HG03280 (cell line): Measurements from ENCODE around the gene EGFLAM.

Source experiments
- ATAC-seq: cut with Tn5 transposase; IDR thresholded peaks from one replicate; pipeline ENCODE4 v1.9.1; 2021; ENCODE audit warnings: mild to moderate bottlenecking, moderate library complexity; ENCODE audit not compliant: unreplicated experiment

EGFLAM gene

DNA sequence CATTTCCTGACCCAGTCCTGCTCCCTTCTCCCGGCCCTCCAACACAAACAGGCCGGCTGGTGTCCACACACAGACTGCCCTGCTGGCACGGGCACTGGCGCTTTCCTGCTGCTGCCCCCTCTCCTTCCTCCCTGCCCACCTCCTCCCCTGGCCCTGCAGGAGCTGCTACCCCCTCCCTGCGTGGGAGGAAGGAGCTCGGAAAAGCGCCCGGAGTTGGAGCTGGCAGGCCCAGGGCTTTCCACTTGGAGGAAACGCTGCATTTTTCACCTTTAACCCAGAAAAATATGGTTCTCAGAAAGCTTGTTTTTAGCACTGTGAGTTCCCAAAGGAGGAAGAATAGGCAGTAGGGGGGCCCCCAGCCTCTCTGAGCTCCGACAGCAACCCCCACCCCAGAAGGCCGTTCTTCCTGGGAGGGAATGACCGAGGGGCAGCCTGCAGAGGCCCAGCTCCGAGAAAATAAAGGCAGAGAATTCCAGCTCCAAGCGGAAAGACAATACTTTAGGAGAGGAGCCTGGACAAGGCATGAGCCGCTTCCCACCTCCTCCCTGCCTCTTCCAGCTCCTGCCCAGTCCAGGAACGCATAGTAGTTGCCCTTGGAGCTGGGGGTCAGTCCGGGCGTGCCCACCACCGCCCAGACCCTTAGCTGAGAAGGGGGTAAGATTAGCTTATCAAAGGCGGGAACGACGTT lies 209.1 kb downstream of the EGFLAM start:
- ATAC-seq, result no peak

DNA sequence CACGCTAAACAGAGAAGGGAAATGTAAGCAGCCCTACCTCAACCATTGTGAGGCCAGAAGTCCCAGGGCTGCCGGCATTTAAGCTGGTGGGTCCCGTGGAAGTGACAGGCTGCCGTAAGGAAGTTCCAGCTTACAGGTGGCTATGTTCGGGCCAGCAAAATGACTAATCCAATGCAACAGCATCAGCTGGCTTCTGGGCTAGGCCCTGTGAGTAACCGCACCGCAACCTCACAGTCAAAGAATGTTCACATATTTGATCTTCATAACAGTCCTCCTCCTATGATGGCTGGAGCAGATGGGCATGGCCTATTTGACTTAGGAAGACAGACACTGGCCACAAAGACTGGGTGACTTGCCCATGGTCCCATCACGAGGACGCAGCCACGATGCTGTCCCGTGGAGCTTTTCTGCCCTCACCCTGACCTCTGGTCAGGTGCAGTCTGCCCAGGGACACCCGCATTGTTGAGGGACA lies 209.9 kb downstream of the EGFLAM start:
- no peak for ATAC-seq

DNA sequence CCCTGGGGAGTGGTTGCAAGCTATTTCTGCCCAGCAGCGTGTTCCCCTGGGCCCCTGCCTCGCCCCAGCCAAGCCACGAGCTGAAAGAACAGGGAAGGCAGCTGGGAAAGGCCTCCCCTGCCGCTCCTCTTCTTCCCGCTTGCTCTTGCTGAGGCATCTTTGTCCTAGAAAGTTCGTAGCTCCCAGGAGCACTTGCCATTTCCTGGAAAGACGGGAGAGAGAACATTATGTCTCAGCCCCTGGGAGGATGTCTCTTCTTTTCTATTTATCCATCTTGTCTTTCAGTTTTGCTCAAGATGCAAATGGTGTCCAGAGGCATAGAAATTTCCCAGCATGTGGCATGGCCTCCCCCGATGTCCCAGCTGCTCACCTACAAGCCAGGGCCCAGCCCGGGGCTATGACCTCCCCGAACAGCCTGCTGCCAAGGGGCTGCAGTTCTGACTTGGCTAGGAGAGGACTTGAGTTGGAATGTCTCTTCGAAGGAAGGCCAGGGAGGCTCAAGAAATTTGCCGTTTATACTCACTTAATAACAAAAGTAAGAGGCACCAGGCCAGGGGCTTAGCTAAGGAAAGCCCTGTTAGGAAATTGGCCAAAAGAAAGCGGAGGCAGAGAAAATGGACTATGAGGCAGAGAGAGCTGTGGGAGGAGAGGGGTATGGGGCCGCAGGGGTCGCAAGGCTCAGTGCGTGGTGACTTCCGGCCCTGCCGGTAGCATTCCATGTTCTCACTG lies 210.8 kb downstream of the EGFLAM start:
- ATAC-seq, result no peak

DNA sequence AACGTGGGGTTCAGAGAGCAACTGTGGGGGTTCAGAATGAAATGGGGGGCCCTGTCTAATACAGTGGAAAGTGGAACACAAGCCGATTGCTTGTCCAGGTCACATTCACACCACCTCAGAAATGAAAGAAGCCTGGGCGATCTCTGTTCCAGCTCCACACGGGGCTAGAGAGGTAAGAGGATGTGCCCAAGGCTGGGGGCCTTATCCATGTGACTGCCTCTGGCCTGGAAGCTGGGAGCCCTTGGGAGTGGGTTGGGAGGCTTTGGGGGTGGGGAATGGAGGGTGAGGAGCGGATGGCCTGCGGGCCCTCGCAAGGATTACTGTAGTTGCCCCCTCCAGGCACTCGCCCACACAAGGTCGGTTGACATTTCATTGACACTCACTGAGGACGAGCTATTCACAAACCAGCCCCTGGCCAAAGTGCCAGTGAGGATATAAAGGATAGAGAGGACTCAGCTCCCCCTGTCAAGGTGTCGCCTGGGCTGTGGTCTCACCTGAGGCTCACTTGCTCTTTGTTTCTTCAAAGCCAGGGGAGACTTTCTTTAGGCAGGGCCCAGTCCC lies 211.4 kb downstream of the EGFLAM start:
- ATAC-seq, result no peak

DNA sequence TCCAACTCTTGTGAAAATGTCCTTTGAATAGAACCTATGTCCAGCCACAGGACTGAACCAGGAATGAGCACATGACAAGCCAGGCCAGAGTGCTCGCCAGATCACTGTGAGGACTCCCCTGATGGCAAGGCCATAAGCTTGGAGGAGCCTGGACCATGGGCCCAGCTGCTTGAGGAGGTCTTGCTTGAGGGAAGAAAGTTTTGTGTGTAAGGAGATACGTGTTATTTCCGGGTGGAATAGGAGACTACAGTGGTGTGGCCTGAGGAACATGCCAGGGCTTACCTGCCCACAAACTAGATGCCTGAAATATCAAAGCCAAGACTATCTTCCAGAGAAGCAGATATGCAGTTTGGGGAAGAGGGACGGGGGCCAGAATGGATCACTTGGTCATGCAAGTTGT lies 213.3 kb downstream of the EGFLAM start:
- no peak for ATAC-seq

DNA sequence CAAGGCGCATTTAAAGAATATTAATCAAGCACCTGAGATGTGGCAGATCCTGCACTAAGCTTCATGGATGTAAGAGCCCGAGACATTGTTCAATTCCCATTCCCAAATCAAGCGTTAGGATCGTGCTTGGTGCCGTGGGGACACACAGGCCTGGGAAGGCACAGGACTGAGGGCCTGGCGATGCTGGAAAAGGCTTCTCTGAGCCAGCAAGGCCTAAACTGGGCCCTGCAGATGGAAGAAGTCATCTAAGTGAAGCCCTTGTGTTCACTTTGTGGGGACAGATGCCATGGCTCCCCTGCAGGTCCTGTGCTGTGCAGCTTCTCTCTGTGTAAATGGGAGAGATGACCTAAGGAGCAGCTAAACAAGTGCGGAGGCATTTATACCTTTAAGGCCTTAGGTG lies 214.2 kb downstream of the EGFLAM start:
- ATAC-seq, result no peak

DNA sequence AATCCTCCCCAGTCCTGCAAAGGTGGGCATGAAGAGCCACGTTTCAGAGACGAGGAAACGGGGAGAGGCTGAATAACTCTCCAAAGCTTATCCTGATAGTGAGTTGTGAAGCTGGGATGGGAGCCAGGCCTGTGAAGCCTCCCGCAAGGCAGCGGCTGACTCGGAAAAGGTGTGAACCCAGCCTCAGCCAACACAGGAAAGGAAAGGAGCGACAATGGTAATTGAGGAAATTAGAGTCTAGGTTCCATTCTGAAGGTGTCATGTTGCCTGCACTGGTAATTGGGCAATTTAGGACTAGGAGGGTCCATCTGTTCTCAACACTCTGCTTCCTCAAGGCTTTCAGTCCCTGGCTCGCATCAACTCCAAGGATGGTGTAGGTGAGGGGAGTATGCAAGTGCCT lies 214.6 kb downstream of the EGFLAM start:
- ATAC-seq, result no peak

DNA sequence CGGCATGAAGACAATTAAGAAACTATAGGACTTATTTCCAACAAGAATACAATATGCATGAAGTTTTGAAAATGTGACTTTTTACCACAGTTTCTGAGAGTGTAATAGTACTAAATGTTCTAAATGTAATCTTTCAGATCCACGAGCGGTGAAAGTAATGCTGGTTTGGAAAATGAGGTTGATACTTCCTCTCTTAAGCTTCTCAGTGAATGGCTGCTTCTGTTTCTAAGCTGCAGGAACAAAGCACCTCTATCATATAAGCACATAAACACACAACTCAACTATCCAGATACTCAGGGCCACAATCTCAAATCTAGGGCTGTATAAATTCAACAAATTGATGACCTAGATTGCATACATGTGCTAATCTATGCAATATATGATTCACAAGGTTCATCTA lies 219.8 kb downstream of the EGFLAM start:
- no peak for ATAC-seq

DNA sequence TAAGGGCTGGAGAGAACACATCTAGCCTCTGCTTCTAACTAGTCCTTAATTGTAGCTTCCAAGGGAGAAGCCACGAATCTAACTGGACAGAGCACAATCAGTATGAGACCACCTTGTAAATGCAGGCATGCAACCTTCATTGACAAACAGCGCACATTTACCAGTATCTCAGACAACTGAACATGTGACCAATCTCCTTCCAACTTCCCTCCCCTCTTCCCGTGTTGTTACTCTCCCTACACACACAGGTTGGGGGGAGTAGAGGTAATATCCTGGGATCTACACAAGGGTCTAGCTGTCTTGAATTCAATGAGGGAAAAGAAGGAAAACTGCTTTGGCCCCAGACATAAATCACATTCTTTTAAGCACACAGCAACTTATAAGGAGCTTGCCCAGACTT lies 220.5 kb downstream of the EGFLAM start:
- no peak for ATAC-seq

DNA sequence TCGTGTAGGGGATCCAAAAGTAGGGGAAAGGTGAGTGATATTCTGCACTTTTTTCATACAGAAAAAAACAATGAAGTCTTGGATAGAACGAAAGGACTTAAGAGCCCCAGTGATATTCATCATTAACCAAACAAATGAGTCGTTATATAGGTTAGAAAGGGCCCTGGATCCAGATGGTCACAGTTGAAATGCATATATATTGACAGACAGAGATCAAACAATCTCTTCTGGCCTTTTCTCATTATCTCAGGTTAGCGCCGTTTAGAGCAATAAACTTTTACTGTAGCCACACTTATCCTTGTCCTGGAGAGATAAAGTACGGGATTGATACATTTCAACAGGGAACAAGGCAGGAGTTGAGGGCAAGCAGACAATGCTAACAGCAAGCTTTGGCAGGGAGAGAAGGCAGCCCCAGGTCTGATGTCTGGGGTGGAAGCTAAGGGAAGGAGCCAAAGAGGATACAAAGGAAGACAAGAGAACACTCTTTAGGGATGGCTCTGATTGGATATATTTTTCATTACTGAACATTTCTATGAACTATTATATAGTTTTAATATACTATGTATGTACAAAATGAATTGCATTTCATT lies 221.1 kb downstream of the EGFLAM start:
- ATAC-seq, result no peak

DNA sequence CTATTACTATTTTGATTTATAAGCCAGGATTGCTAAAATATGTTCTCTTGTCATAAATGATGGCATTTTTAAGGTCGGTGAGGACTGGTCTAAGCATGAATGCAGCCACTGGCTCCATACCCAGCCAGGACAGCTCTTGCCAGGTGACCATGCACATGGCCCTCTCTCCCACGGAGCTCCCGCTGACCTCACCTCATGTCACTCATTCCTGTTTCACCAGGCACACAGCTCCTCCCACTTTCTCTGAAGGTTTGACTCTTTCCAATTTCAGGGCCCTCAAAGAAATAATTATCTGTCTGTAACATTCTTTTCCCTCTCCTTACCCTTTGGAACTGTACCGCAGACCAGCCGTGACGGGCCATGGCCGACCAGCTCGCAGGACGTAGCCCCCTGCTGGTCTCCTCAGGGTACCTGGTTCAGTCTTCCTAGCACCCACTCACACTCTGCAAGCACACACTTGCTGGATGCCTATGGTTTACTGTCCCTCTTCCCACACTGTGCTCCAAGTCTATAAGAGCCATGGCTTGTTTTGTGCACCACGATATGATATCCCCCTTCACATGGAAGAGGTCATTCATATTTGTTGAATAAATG lies 225.5 kb downstream of the EGFLAM start:
- ATAC-seq, result no peak

DNA sequence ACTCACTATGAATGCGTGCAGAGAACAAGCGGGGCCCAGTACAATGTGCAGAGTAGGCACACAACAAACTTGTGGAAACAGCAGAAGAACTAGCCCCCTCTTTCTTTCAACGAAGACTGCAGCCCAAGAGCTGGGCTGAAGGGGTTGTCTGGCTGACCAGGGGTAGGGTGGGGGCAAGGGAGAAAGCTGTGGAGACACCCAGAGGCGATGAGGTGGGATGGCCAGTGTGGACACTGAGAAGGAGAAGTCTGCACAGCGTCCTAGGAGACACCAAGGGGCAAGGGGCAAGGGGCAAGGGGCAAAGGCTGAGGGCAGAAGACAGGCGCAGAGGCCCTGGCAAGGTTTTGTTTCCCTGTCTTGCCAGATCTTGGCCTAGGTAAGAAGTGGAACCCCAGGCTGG lies 235.8 kb downstream of the EGFLAM start:
- no peak for ATAC-seq

DNA sequence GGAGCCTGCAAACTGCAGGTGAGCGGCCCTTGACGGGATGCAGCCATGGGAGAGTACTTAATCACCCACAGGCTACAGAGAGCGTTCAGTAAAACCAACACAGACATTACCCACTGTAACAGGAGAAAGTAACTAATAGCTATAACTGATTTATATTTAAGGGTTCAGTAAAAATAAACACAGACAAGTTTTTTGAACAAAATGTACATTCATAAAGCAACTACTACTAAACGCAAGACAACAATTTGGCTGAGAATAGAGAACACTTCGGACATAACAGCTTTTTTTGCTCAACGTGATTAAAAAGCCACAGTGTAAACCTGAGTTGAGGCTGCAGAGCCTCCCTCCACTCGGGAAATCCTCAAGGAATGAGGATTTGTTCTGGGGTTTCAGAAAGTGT lies 236.4 kb downstream of the EGFLAM start:
- ATAC-seq, result no peak

DNA sequence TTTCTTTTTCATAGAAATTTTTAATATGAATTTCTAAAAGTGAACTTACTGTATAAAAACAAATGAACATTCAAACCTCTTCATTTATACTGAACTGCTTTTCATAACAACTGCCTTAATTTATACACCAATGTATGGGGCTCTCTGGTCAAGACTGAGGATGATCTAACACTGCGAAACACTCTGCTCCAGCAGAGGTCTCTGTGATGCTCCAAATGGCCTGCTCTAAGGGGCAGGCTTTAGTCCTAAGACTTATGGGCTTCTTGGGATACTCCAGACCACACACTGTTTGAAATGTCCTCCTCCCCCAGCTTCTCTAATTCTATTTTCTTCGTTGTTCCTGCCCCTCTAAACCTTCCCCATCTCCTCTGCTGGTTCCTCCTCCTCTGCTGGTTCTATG lies 239.6 kb downstream of the EGFLAM start:
- no peak for ATAC-seq

DNA sequence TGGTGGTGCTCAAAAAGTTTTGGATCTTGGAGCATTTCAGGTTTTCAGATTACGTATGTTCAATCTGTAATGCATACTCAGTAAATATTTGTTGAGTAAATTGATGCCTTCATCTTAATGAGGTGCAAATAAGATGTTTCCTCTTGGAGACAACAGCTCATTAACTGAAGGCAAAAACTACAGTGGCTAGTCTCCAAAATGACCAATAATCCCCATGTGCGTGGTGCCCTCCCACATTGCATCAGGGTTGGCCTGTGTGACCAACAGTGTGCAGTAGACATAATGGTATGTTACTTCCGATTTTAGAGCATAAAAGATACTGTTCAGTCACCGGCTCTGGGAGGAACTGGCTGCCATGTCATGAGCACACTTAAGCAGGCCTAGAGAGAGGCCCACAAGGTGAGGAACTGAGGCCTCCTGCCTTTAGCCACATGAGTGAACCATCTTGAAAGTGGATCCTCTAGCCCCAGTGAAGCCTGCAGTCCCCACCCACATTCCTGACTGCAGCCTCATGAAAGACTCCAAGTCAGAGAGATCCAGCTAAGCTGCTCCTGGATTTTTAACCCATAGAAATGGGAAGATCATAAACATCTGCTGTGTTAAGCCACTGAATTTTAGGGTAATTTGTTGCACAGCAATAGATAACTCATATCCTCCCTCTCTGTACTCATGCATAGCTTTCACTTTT lies 242.4 kb downstream of the EGFLAM start:
- no peak for ATAC-seq

DNA sequence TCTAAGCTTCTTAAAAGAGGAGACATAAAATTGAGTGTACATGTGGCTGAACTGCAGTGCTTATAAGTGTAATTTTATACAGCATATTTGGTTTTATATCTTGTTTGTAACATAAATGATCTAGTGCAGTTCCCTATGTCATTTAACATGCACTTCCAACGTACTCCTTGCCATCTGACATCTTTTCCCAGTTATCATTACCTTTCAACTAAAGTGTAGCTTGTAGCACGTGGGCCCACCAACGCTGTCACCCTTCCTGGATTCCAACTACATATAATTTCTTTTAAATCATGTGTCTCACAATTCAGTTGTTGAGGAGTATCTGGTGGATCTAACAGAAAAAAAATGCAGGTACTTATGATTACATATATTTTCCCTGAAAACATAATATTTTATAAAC lies 247.9 kb downstream of the EGFLAM start:
- no peak for ATAC-seq

DNA sequence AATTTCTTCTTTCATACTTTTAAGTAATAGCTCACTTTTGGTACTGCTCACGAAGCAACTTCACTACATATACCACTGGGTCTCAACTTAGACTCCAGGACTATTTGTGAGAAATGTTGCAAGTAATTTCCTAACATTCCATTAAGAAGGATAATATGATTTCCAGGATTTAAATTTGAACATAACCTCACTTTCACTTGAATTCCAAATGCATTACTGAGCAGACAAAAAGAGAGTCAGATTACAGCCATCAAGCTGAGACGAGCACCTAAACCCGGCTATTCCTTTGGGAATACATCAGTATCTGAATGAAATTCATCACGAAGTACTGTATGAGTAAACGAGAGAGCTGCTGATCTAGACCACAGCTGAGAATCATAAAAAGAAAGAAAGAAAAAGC lies 250.8 kb downstream of the EGFLAM start:
- no peak for ATAC-seq
